Neural cell (in vitro differentiated cells): ENCODE measurements around the gene ZDHHC20. TPM values are rescaled to one million over a fixed set of nuclear protein-coding genes. Genes with fewer than 3 reads are reported as not detected.

ENCODE experiments used
- H2AFZ ChIP-seq: fragments of 200-600, 300-800 bp; sonication (generic), shearing (Covaris generic); 2 replicates; pipeline ENCODE4 v1.6.0; 2014; ENCODE audit warnings: low read depth, mild to moderate bottlenecking, antibody characterized with exemption, low read length, moderate library complexity
- H3F3A ChIP-seq: fragments of 200-600 bp; shearing (Covaris generic); 2 replicates; pipeline ENCODE4 v1.6.1; 2016; ENCODE audit warnings: mild to moderate bottlenecking, moderate library complexity, mixed read lengths, antibody characterized with exemption, low read length; ENCODE audit not compliant: insufficient read depth, poor library complexity, severe bottlenecking
- H3K27ac ChIP-seq: fragments of 200-600, 300-800 bp; sonication (generic), shearing (Covaris generic); 2 replicates; pipeline ENCODE4 v1.5.1; 2014; ENCODE audit warnings: mild to moderate bottlenecking, low read length, moderate library complexity
- H3K27me3 ChIP-seq: fragments of 300-800, 200-600 bp; sonication (generic), shearing (Covaris generic); 2 replicates; pipeline ENCODE4 v1.6.0; 2014; ENCODE audit warnings: mild to moderate bottlenecking, low read depth, low read length, moderate library complexity; ENCODE audit not compliant: insufficient read depth
- H3K36me3 ChIP-seq: fragments of 300-800, 200-600 bp; sonication (generic), shearing (Covaris generic); 2 replicates; pipeline ENCODE4 v1.5.1; 2014; ENCODE audit warnings: mild to moderate bottlenecking, antibody characterized with exemption, low read length, moderate library complexity; ENCODE audit not compliant: insufficient read depth
- H3K4me2 ChIP-seq: fragments of 300-800, 200-600 bp; sonication (generic), shearing (Covaris generic); 2 replicates; pipeline ENCODE4 v1.6.0; 2014; ENCODE audit warnings: mild to moderate bottlenecking, low read length
- H3K4me3 ChIP-seq: fragments of 300-800, 200-600 bp; sonication (generic), shearing (Covaris generic); 2 replicates; pipeline ENCODE4 v1.5.1; 2014; ENCODE audit warnings: mild to moderate bottlenecking, low read length, moderate library complexity
- H3K79me2 ChIP-seq: fragments of 200-600 bp; shearing (Covaris generic); replicated peaks from 2 replicates; pipeline ENCODE4 v1.6.0; 2014; ENCODE audit warnings: mild to moderate bottlenecking, low read length, moderate library complexity; ENCODE audit not compliant: insufficient read depth
- H3K9ac ChIP-seq: fragments of 300-800, 200-600 bp; sonication (generic), shearing (Covaris generic); 2 replicates; pipeline ENCODE4 v1.6.1; 2016; ENCODE audit warnings: mild to moderate bottlenecking, low read length, mixed read lengths
- H3K9me2 ChIP-seq: fragments of 200-600 bp; shearing (Covaris generic); 2 replicates; pipeline ENCODE4 v1.6.1; 2016; ENCODE audit warnings: mild to moderate bottlenecking, low read length, mixed read lengths; ENCODE audit not compliant: insufficient read depth
- H3K9me3 ChIP-seq: fragments of 200-600, 300-800 bp; sonication (generic), shearing (Covaris generic); 2 replicates; pipeline ENCODE4 v1.6.1; 2016; ENCODE audit warnings: mild to moderate bottlenecking, mixed run types, low read length, moderate library complexity, mixed read lengths
- H4K20me1 ChIP-seq: fragments of 200-600 bp; shearing (Covaris generic); 2 replicates; pipeline ENCODE4 v1.6.1; 2016; ENCODE audit warnings: mild to moderate bottlenecking, mixed run types; ENCODE audit not compliant: insufficient read depth
- EP300 ChIP-seq: fragments of 450-650 bp; conservative IDR thresholded peaks from 2 replicates; pipeline ENCODE4 v1.6.1; 2014; ENCODE audit warnings: antibody characterized with exemption, mild to moderate bottlenecking, moderate library complexity; ENCODE audit not compliant: poor library complexity, severe bottlenecking
- EZH2 ChIP-seq: fragments of 200-600, 300-800 bp; shearing (Covaris generic), sonication (generic); IDR thresholded peaks from 2 replicates; pipeline ENCODE4 v1.6.1; 2014; ENCODE audit warnings: antibody characterized with exemption, low read length, borderline replicate concordance, mild to moderate bottlenecking; ENCODE audit not compliant: insufficient read depth, poor library complexity, severe bottlenecking
- MXI1 ChIP-seq: fragments of 450-650 bp; conservative IDR thresholded peaks from 2 replicates; pipeline ENCODE4 v1.6.1; 2014; ENCODE audit warnings: antibody characterized with exemption, mild to moderate bottlenecking; ENCODE audit not compliant: poor library complexity, severe bottlenecking
- POLR2AphosphoS5 ChIP-seq: IDR thresholded peaks from 2 replicates; pipeline ENCODE4 v1.6.1; 2012
- RAD21 ChIP-seq: fragments of 450-650 bp; conservative IDR thresholded peaks from 2 replicates; pipeline ENCODE4 v1.6.1; 2014; ENCODE audit warnings: antibody characterized with exemption, mild to moderate bottlenecking, moderate library complexity
- SMC3 ChIP-seq: fragments of 450-650 bp; conservative IDR thresholded peaks from 2 replicates; pipeline ENCODE4 v1.6.1; 2014; ENCODE audit warnings: antibody characterized with exemption, mild to moderate bottlenecking, moderate library complexity; ENCODE audit not compliant: poor library complexity
- TAF1 ChIP-seq: IDR thresholded peaks from 2 replicates; pipeline ENCODE4 v1.6.1; 2012; ENCODE audit warnings: low read depth
- polyA plus RNA-seq: library from polyadenylated mRNA; depleted of rRNA; stranded (reverse); fragments of >200 nt; gene quantifications from 2 replicates; pipeline ENCODE4 v1.2.3, GENCODE V29; 2014
- TF ChIP-seq, protein P1 (sequence below): IDR thresholded peaks from 2 replicates; pipeline ENCODE4 v1.6.1; 2012; ENCODE audit warnings: borderline replicate concordance
- TF ChIP-seq, protein P2 (sequence below): fragments of 450-650 bp; IDR thresholded peaks from 2 replicates; pipeline ENCODE4 v1.5.1; 2014; ENCODE audit warnings: antibody characterized with exemption, mild to moderate bottlenecking, moderate library complexity; ENCODE audit not compliant: poor library complexity, severe bottlenecking

Gene ZDHHC20
- polyA plus RNA-seq, 1 donor from 2014 or later = 43.3 TPM

DNA sequence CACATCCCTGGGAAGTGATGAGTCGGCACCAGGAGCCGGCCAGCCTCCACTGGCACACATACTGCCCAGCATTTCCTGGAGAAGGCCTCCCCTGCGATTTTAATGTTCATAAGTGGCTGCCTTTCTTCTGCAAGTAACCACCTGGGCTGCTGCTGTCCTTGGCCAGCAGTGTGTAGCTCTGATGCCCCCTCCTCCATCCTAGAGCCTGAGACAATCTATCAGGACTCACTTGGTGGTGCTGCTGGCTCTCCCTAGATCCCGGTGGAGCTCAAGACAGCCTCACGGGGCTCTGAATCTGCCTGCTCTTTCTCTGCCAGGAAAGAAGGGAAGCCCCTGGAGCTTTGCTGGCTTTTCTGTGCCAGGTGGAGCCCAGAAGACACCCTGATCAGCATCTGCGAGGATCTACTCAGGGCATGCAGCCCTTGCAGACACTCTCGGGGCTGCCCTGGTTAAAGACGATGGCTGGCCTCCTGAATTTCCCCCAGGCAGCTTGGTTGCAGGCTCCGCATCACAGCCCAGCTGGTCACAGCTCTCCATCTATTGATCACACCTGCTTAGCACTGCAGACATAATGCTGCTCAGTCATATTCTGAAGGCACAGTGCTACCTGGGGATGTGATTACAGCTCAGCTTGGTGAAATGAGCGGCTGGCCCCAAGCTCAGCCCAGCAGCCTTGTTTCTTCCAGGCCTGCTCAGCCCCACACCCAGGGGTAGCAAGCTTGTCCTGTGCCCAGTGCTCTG, 122.3 kb downstream of the ZDHHC20 start:
- H3K79me2 ChIP-seq = no peaks in the 10 kb centered on the region
- no peak overlapping the region for H3K27ac ChIP-seq
- no peaks in the 10 kb centered on the region for H3F3A ChIP-seq
- TF ChIP-seq RAD21 = no peak
- TF ChIP-seq TAF1 = no peak
- TF ChIP-seq POLR2AphosphoS5 = no peak
- TF ChIP-seq, protein P1, sequence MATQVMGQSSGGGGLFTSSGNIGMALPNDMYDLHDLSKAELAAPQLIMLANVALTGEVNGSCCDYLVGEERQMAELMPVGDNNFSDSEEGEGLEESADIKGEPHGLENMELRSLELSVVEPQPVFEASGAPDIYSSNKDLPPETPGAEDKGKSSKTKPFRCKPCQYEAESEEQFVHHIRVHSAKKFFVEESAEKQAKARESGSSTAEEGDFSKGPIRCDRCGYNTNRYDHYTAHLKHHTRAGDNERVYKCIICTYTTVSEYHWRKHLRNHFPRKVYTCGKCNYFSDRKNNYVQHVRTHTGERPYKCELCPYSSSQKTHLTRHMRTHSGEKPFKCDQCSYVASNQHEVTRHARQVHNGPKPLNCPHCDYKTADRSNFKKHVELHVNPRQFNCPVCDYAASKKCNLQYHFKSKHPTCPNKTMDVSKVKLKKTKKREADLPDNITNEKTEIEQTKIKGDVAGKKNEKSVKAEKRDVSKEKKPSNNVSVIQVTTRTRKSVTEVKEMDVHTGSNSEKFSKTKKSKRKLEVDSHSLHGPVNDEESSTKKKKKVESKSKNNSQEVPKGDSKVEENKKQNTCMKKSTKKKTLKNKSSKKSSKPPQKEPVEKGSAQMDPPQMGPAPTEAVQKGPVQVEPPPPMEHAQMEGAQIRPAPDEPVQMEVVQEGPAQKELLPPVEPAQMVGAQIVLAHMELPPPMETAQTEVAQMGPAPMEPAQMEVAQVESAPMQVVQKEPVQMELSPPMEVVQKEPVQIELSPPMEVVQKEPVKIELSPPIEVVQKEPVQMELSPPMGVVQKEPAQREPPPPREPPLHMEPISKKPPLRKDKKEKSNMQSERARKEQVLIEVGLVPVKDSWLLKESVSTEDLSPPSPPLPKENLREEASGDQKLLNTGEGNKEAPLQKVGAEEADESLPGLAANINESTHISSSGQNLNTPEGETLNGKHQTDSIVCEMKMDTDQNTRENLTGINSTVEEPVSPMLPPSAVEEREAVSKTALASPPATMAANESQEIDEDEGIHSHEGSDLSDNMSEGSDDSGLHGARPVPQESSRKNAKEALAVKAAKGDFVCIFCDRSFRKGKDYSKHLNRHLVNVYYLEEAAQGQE = no peak
- no peak for TF ChIP-seq EZH2
- TF ChIP-seq MXI1 = no peak
- TF ChIP-seq EP300 = no peak
- no peak for TF ChIP-seq SMC3
- TF ChIP-seq, protein P2, sequence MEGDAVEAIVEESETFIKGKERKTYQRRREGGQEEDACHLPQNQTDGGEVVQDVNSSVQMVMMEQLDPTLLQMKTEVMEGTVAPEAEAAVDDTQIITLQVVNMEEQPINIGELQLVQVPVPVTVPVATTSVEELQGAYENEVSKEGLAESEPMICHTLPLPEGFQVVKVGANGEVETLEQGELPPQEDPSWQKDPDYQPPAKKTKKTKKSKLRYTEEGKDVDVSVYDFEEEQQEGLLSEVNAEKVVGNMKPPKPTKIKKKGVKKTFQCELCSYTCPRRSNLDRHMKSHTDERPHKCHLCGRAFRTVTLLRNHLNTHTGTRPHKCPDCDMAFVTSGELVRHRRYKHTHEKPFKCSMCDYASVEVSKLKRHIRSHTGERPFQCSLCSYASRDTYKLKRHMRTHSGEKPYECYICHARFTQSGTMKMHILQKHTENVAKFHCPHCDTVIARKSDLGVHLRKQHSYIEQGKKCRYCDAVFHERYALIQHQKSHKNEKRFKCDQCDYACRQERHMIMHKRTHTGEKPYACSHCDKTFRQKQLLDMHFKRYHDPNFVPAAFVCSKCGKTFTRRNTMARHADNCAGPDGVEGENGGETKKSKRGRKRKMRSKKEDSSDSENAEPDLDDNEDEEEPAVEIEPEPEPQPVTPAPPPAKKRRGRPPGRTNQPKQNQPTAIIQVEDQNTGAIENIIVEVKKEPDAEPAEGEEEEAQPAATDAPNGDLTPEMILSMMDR = no peak
- no peaks in the 10 kb centered on the region for H3K9me3 ChIP-seq
- no peaks in the 10 kb centered on the region for H3K9me2 ChIP-seq
- H3K4me3 ChIP-seq = no peak overlapping the region
- H2AFZ ChIP-seq = no peak overlapping the region
- no peaks in the 10 kb centered on the region for H4K20me1 ChIP-seq
- no peak overlapping the region for H3K4me2 ChIP-seq
- no peaks in the 10 kb centered on the region for H3K36me3 ChIP-seq
- H3K9ac ChIP-seq = no peak overlapping the region
- no peaks in the 10 kb centered on the region for H3K27me3 ChIP-seq

DNA sequence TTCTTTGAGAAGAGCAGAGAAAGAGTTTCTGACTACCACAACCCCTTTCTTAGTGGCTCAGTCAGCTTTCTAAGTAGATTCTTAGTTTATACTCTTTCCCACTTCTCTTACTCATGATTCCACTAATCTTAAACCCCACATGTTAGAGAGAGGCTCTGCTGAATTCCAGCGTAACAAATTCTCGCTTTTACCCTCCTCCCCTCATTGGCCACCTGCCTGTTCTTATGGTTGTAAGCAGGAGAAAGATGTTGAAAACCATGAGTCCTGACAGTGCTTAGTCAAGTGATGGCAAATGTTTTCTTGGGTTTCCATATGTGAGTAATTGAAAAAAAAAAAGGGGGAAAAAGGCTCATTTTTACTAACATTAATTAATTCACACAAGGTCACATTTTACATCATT, 125.9 kb downstream of the ZDHHC20 start:
- no peaks in the 10 kb centered on the region for H4K20me1 ChIP-seq

More for the DNA sequence above, 125.9 kb downstream of the ZDHHC20 start:
- Histone ChIP-seq H3K9me2 (no peaks in the 10 kb centered on the region), H3K4me2 (no peak overlapping the region), H3K4me3 (no peak overlapping the region), H3K36me3 (no peaks in the 10 kb centered on the region), H2AFZ (no peak overlapping the region), H3K27ac (no peak overlapping the region), H3K9ac (no peak overlapping the region), H3F3A (no peaks in the 10 kb centered on the region), H3K27me3 (no peaks in the 10 kb centered on the region), H3K9me3 (no peaks in the 10 kb centered on the region), H3K79me2 (no peaks in the 10 kb centered on the region)
- no peak for TF ChIP-seq RAD21
- TF ChIP-seq, protein P1 = no peak
- TF ChIP-seq EZH2 = no peak
- TF ChIP-seq, protein P2 = no peak
- no peak for TF ChIP-seq SMC3
- TF ChIP-seq TAF1 = no peak
- no peak for TF ChIP-seq MXI1
- TF ChIP-seq POLR2AphosphoS5 = no peak
- no peak for TF ChIP-seq EP300
